Neural progenitor cell (in vitro differentiated cells): ENCODE data around the gene ABCF1.

Source experiments
- EZH2phosphoT487 ChIP-seq: fragments of 200-600 bp; sonication (generic); IDR thresholded peaks from 2 replicates; pipeline ENCODE4 v1.6.1; 2017; ENCODE audit warnings: antibody characterized with exemption
- TF ChIP-seq, protein P1 (sequence below): fragments of 200-600 bp; sonication (generic); IDR thresholded peaks from 2 replicates; pipeline ENCODE4 v1.5.1; 2017; ENCODE audit warnings: antibody characterized with exemption, mild to moderate bottlenecking

DNA sequence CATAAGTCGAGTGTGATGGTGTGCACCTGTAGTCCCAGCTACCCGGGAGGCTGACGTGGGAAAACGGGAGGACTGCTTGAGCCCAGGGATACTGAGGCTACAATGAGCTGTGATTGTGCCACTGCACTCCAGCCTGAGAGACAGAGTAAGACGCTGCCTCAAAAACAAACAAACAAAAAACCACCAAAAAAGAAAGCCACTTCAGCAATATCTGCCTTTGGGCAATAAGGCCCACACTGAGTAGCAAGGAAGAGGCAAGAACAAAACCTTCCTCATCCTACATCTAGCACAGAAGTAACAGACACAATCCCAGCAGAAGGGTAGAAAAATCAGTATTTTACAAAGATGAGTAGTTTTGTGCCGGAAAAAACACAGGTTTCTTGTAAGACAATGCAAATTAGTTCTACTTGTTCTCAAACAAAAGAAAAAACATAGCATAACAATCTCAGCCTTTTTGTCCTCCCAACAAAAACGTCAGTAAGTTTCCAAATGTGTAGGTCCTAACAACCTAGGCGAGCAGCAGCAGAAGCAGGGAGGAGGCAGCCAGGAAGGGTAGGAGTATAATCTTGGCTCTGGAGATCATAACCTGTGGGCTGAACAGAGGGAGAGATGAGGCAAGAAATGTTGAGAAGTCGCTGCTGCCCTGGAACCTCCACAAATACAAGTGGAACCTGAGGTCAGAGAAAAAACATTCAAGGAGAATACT, 40.1 kb downstream of the ABCF1 start:
- TF ChIP-seq, protein P1, sequence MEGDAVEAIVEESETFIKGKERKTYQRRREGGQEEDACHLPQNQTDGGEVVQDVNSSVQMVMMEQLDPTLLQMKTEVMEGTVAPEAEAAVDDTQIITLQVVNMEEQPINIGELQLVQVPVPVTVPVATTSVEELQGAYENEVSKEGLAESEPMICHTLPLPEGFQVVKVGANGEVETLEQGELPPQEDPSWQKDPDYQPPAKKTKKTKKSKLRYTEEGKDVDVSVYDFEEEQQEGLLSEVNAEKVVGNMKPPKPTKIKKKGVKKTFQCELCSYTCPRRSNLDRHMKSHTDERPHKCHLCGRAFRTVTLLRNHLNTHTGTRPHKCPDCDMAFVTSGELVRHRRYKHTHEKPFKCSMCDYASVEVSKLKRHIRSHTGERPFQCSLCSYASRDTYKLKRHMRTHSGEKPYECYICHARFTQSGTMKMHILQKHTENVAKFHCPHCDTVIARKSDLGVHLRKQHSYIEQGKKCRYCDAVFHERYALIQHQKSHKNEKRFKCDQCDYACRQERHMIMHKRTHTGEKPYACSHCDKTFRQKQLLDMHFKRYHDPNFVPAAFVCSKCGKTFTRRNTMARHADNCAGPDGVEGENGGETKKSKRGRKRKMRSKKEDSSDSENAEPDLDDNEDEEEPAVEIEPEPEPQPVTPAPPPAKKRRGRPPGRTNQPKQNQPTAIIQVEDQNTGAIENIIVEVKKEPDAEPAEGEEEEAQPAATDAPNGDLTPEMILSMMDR, result no peak
- TF ChIP-seq EZH2phosphoT487, result no peak
